Suprapubic skin (tissue), 4 donors: Measurements from ENCODE around the gene HMCES.

ENCODE experiments used
- CTCF ChIP-seq, 2 donors: fragments of 200-600 bp in 1 of 2; fragments of 450-650 bp in 1 of 2; sonication (generic) in 1 of 2; IDR thresholded peaks; one replicate each; pipeline ENCODE4 v1.5.1; 2016 to 2019; ENCODE audit warnings: antibody characterized with exemption in 2 of 2, mild to moderate bottlenecking in 1 of 2, moderate library complexity in 1 of 2
- EP300 ChIP-seq: sonication (generic); formaldehyde crosslinking; IDR thresholded peaks from one replicate; pipeline ENCODE4 v1.6.1; 2017; ENCODE audit warnings: antibody characterized with exemption
- POLR2A ChIP-seq, 2 donors: fragments of 450-650 bp; IDR thresholded peaks; one replicate each; pipeline ENCODE4 v1.6.1; 2017; ENCODE audit warnings: antibody characterized with exemption in 2 of 2, mild to moderate bottlenecking in 2 of 2, moderate library complexity in 2 of 2
- POLR2AphosphoS5 ChIP-seq, 3 donors: sonication (generic); formaldehyde crosslinking; IDR thresholded peaks; one replicate each; pipeline ENCODE4 v1.6.1; 2017; ENCODE audit warnings: antibody characterized with exemption in 3 of 3

DNA sequence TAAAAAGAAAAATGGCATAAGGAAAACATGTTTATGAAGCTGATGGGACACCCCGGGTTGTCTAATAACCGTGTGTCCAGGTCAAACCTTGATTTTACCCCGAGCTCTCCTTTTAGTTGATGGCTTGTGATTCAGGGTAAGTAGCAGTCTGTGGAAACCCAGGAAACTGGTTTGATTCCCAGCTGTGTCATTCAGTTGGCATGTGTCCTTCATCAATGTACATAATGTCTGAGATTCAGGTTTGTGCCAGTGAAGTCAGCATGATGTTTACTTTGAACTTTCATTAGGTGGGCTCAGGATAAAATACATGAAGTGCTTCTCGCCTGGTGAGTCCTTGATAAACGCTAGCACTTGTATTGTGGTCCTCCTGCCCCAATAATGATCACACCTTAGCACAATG lies 33.5 kb upstream of the HMCES start:
- TF ChIP-seq CTCF (IDR thresholded peaks at IDR 0.05) (no peak), POLR2A (IDR thresholded peaks at IDR 0.05) (no peak), EP300 (no peak), POLR2AphosphoS5 (IDR thresholded peaks at IDR 0.05) (no peak)
